Gastroesophageal sphincter (tissue), 3 donors: ENCODE results near the gene ATG16L1.

ENCODE experiments used
- CTCF ChIP-seq, 4 experiments: fragments of 200-600 bp in 2 of 4; fragments of 450-650 bp in 2 of 4; sonication (generic) in 1 of 4; IDR thresholded peaks; one replicate each; pipeline ENCODE4 v1.5.1; 2017 to 2019; ENCODE audit warnings: antibody characterized with exemption in 4 of 4, mild to moderate bottlenecking in 2 of 4, moderate library complexity in 2 of 4
- EP300 ChIP-seq: sonication (generic); formaldehyde crosslinking; IDR thresholded peaks from one replicate; pipeline ENCODE4 v1.6.1; 2017; ENCODE audit warnings: antibody characterized with exemption, mild to moderate bottlenecking
- POLR2AphosphoS5 ChIP-seq: sonication (generic); formaldehyde crosslinking; IDR thresholded peaks from one replicate; pipeline ENCODE4 v1.6.1; 2017; ENCODE audit warnings: antibody characterized with exemption

- TF ChIP-seq CTCF (IDR thresholded peaks at IDR 0.05): no peak
- TF ChIP-seq EP300: no peak
- no peak for TF ChIP-seq POLR2AphosphoS5
These were observed 62.9 kb downstream of the ATG16L1 start for GRCh38 chr2:233314180-233314925.
